DOHH2 (cell line): ENCODE measurements around the gene KCNA1.

ENCODE experiments used
- H3F3A ChIP-seq: fragments of 200-600 bp; sonication (generic), shearing (Covaris generic); 2 replicates; pipeline ENCODE4 v1.6.0; 2016; ENCODE audit warnings: antibody characterized with exemption, mild to moderate bottlenecking; ENCODE audit not compliant: control insufficient read depth, insufficient read depth
- H3K27ac ChIP-seq: fragments of 200-600 bp; sonication (generic); 2 replicates; pipeline ENCODE4 v1.5.1; 2014; ENCODE audit warnings: low read depth, mild to moderate bottlenecking, low read length, moderate library complexity
- H3K27me3 ChIP-seq: fragments of 200-600 bp; sonication (generic); 2 replicates; pipeline ENCODE4 v1.6.1; 2014; ENCODE audit warnings: mild to moderate bottlenecking, low read length, mixed read lengths; ENCODE audit not compliant: control insufficient read depth
- H3K36me3 ChIP-seq: fragments of 200-600 bp; sonication (generic); 2 replicates; pipeline ENCODE4 v1.6.1; 2014; ENCODE audit warnings: mild to moderate bottlenecking, low read length, moderate library complexity, mixed read lengths; ENCODE audit not compliant: control insufficient read depth
- H3K4me1 ChIP-seq: fragments of 200-600 bp; sonication (generic); 2 replicates; pipeline ENCODE4 v1.6.1; 2014; ENCODE audit warnings: mild to moderate bottlenecking, low read length, mixed read lengths; ENCODE audit not compliant: control insufficient read depth
- H3K4me2 ChIP-seq: fragments of 200-600 bp; sonication (generic); 2 replicates; pipeline ENCODE4 v1.6.0; 2014; ENCODE audit warnings: mild to moderate bottlenecking, low read length, moderate library complexity
- H3K4me3 ChIP-seq: fragments of 200-600 bp; sonication (generic); 2 replicates; pipeline ENCODE4 v1.5.1; 2014; ENCODE audit warnings: mild to moderate bottlenecking, low read length, mixed read lengths
- H3K79me2 ChIP-seq: fragments of 200-600 bp; sonication (generic); 2 replicates; pipeline ENCODE4 v1.6.1; 2014; ENCODE audit warnings: mild to moderate bottlenecking, low read length, mixed read lengths; ENCODE audit not compliant: control insufficient read depth
- H3K9me2 ChIP-seq: fragments of 200-600 bp; sonication (generic); replicated peaks from 2 replicates; pipeline ENCODE4 v1.6.1; 2014; ENCODE audit warnings: mild to moderate bottlenecking, low read length, mixed read lengths; ENCODE audit not compliant: control insufficient read depth
- H3K9me3 ChIP-seq: fragments of 200-600 bp; sonication (generic); 2 replicates; pipeline ENCODE4 v1.6.1; 2014; ENCODE audit warnings: antibody characterized with exemption, low read length, mixed read lengths; ENCODE audit not compliant: control insufficient read depth, insufficient read depth
- H4K20me1 ChIP-seq: fragments of 200-600 bp; sonication (generic); 2 replicates; pipeline ENCODE4 v1.6.0; 2014; ENCODE audit warnings: low read depth, mild to moderate bottlenecking, antibody characterized with exemption, low read length, moderate library complexity; ENCODE audit not compliant: control insufficient read depth, insufficient read depth
- EZH2phosphoT487 ChIP-seq: fragments of 200-600 bp; sonication (generic); IDR thresholded peaks from 2 replicates; pipeline ENCODE4 v1.6.1; 2017; ENCODE audit warnings: borderline replicate concordance, mild to moderate bottlenecking, antibody characterized with exemption, low read length, moderate library complexity, mixed read lengths
- TF ChIP-seq, protein P1 (sequence below): fragments of 200-600 bp; sonication (generic); IDR thresholded peaks from one replicate; pipeline ENCODE4 v1.5.1; 2014; ENCODE audit warnings: antibody characterized with exemption, mild to moderate bottlenecking, low read depth, low read length; ENCODE audit not compliant: poor library complexity, severe bottlenecking

KCNA1 gene

DNA sequence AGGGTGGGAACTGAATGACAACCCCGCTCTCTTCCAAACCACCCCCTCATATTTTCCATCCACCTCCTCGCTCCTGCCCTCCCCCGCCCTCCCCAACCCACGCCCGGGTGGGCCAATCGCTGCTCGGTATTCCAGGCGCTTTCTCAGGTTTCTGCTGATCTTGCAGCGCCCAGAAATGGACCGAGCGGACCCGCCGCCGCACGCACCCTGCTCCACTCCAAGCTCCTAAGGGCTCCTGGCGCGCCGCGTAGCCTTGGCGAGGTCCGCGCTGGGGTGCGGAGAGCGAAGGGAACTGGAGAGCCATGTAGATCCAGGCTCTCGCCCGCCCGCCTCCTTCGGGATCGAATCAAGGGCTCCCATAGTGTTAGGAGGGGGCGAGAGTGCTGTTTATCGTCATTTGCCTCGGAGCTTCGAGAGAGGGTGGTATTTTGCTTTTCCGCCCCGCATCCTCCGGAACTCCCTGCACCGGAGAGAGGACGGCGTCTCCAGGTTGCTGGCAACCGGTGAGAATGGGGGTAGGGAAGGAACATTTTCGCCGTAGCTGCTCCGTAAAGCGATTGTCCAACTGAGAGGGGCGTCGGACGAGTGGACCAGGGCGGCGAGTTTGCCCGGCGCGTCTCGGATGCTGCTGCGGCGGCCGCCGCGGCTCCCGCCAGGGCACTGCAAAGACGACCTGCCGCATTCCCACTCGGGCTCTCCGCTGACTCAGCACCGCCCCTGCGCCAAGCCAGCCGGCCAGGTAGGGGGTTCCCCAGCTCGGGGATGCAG is at the start of gene KCNA1:
Gene KCNA1, plus strand, starts transcription at position 172 of the 768 bp plus-strand sequence. CDS start 1,474 bp downstream, outside the sequence.
- Histone ChIP-seq H4K20me1 (no peaks in the 10 kb centered on the region), H3K4me1 (no peaks in the 10 kb centered on the region), H3K79me2 (no peaks in the 10 kb centered on the region), H3K27ac (no peak within 1 kb of the TSS), H3K9me2 (no peaks in the 10 kb centered on the region), H3K27me3 (peaks cover 34% of the 10 kb centered on the region), H3K36me3 (no peaks in the 10 kb centered on the region), H3F3A (no peaks in the 10 kb centered on the region), H3K4me3 (no peak within 1 kb of the TSS), H3K9me3 (no peaks in the 10 kb centered on the region), H3K4me2 (no peak within 1 kb of the TSS)
- TF ChIP-seq, protein P1, sequence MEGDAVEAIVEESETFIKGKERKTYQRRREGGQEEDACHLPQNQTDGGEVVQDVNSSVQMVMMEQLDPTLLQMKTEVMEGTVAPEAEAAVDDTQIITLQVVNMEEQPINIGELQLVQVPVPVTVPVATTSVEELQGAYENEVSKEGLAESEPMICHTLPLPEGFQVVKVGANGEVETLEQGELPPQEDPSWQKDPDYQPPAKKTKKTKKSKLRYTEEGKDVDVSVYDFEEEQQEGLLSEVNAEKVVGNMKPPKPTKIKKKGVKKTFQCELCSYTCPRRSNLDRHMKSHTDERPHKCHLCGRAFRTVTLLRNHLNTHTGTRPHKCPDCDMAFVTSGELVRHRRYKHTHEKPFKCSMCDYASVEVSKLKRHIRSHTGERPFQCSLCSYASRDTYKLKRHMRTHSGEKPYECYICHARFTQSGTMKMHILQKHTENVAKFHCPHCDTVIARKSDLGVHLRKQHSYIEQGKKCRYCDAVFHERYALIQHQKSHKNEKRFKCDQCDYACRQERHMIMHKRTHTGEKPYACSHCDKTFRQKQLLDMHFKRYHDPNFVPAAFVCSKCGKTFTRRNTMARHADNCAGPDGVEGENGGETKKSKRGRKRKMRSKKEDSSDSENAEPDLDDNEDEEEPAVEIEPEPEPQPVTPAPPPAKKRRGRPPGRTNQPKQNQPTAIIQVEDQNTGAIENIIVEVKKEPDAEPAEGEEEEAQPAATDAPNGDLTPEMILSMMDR: no peak
- TF ChIP-seq EZH2phosphoT487: no peak

GRCh38 chr12:4860741-4861140 is 49.0 kb upstream of the KCNA1 start:
- Histone ChIP-seq H3K4me3 (no peak overlapping the region), H3K27ac (no peak overlapping the region), H4K20me1 (no peaks in the 10 kb centered on the region), H3K9me3 (no peaks in the 10 kb centered on the region), H3K36me3 (no peaks in the 10 kb centered on the region), H3F3A (no peaks in the 10 kb centered on the region), H3K9me2 (no peaks in the 10 kb centered on the region), H3K27me3 (peaks cover 54% of the 10 kb centered on the region), H3K4me2 (no peak overlapping the region), H3K79me2 (no peaks in the 10 kb centered on the region), H3K4me1 (peaks cover under 1% of the 10 kb centered on the region; the same call in 1 of the 2 replicates)
- TF ChIP-seq EZH2phosphoT487: no peak
- TF ChIP-seq, protein P1: no peak

GRCh38 chr12:4862809-4863208 is 46.9 kb upstream of the KCNA1 start:
- TF ChIP-seq, protein P1: no peak
- no peak for TF ChIP-seq EZH2phosphoT487
- Histone ChIP-seq H3K36me3 (no peaks in the 10 kb centered on the region), H3K9me2 (no peaks in the 10 kb centered on the region), H3F3A (no peaks in the 10 kb centered on the region), H3K27ac (no peak overlapping the region), H3K79me2 (no peaks in the 10 kb centered on the region), H3K27me3 (peaks cover 53% of the 10 kb centered on the region), H3K4me2 (no peak overlapping the region), H3K4me1 (no peaks in the 10 kb centered on the region), H3K9me3 (no peaks in the 10 kb centered on the region), H4K20me1 (no peaks in the 10 kb centered on the region), H3K4me3 (no peak overlapping the region)
